Measurements from ENCODE around the gene MAPK7. TPM values are rescaled to one million over a fixed set of nuclear protein-coding genes. Genes with fewer than 3 reads are reported as not detected.

MAPK7 gene
- total RNA-seq, 1 experiment from 2014 or later, result 23.3 TPM

GRCh38 chr17:19346351-19347255 lies 31.7 kb upstream of the MAPK7 start:
- intact Hi-C loops (cut with micrococcal nuclease; ENCODE audit: unreplicated experiment), result loop anchor here (1.0 kb wide), 1 partner anchor 19 kb away; no protein-coding TSS in a partner anchor
- Histone ChIP-seq H3K4me1 (replicated peaks; ENCODE audit: insufficient read depth) (peaks cover 27% of the 10 kb centered on the region), H2AFZ (no peak overlapping the region), H4K20me1 (ENCODE audit: insufficient read depth) (no peaks in the 10 kb centered on the region), H3K9me2 (ENCODE audit: insufficient read depth) (no peaks in the 10 kb centered on the region), H3K36me3 (ENCODE audit: low read depth) (no peaks in the 10 kb centered on the region; the same call in 1 of the 2 replicates), H3K27ac (peak overlapping the region; percentile 57), H3K79me2 (ENCODE audit: low read depth) (no peaks in the 10 kb centered on the region), H3K27me3 (ENCODE audit: insufficient read depth, low read depth) (no peaks in the 10 kb centered on the region), H3F3A (ENCODE audit: insufficient read depth, low read depth) (peaks cover 32% of the 10 kb centered on the region), H3K9me3 (ENCODE audit: insufficient read depth, low read depth) (no peaks in the 10 kb centered on the region), H3K4me2 (peak overlapping the region; percentile 18), H3K4me3 (no peak overlapping the region)
- POLR2A ChIA-PET (ENCODE audit: unreplicated experiment), result interaction anchor here (0.7 kb wide), 2 partner anchors 46 to 58 kb away, joined by 3 to 4 read pairs; no protein-coding TSS in a partner anchor
- CTCF ChIA-PET, result no interaction called here
- DNase-seq, result peak; percentile 53 to 73
- TF ChIP-seq EZH2 (IDR thresholded peaks at IDR 0.05; ENCODE audit: low read depth) (no peak), CTCF (conservative IDR thresholded peaks at IDR 0.05) (no peak)
- TSS peak; percentile 33 for BruUV-seq (replicated peaks)

- Histone ChIP-seq H3K4me1 (replicated peaks; ENCODE audit: insufficient read depth) (peaks cover 27% of the 10 kb centered on the region), H3F3A (ENCODE audit: insufficient read depth, low read depth) (peaks cover 32% of the 10 kb centered on the region), H3K27me3 (ENCODE audit: insufficient read depth, low read depth) (no peaks in the 10 kb centered on the region), H3K36me3 (ENCODE audit: low read depth) (no peaks in the 10 kb centered on the region; the same call in 1 of the 2 replicates), H3K9me2 (ENCODE audit: insufficient read depth) (no peaks in the 10 kb centered on the region), H2AFZ (no peak overlapping the region), H3K4me2 (peak overlapping the region; percentile 18), H3K9me3 (ENCODE audit: insufficient read depth, low read depth) (no peaks in the 10 kb centered on the region), H3K27ac (peak overlapping the region; percentile 57), H3K79me2 (ENCODE audit: low read depth) (no peaks in the 10 kb centered on the region), H3K4me3 (no peak overlapping the region), H4K20me1 (ENCODE audit: insufficient read depth) (no peaks in the 10 kb centered on the region)
- TSS peak; percentile 69 for BruUV-seq (replicated peaks)
- ChIA-PET CTCF (no interaction called here), POLR2A (ENCODE audit: unreplicated experiment) (interaction anchor here (0.7 kb wide), 2 partner anchors 47 to 58 kb away, joined by 3 to 4 read pairs; no protein-coding TSS in a partner anchor)
- DNase-seq, result no peak
- intact Hi-C loops (cut with micrococcal nuclease; ENCODE audit: unreplicated experiment), result loop anchor here (1.0 kb wide), 1 partner anchor 20 kb away; no protein-coding TSS in a partner anchor
- TF ChIP-seq EZH2 (IDR thresholded peaks at IDR 0.05; ENCODE audit: low read depth) (no peak), CTCF (conservative IDR thresholded peaks at IDR 0.05) (no peak)
These were observed 30.8 kb upstream of the MAPK7 start for GRCh38 chr17:19347323-19348080.

GRCh38 chr17:19348081-19348650 lies 30.1 kb upstream of the MAPK7 start:
- CTCF ChIA-PET, result no interaction called here
- no peak for TF ChIP-seq EZH2 (IDR thresholded peaks at IDR 0.05; ENCODE audit: low read depth)
- TF ChIP-seq CTCF (conservative IDR thresholded peaks at IDR 0.05), result no peak
- H3K27ac ChIP-seq, result peak overlapping the region; percentile 57
- no peak overlapping the region for H2AFZ ChIP-seq
- no peaks in the 10 kb centered on the region for H4K20me1 ChIP-seq (ENCODE audit: insufficient read depth)
- POLR2A ChIA-PET (ENCODE audit: unreplicated experiment), result no interaction called here
- no peaks in the 10 kb centered on the region; the same call in 1 of the 2 replicates for H3K36me3 ChIP-seq (ENCODE audit: low read depth)
- peaks cover 27% of the 10 kb centered on the region for H3K4me1 ChIP-seq (replicated peaks; ENCODE audit: insufficient read depth)
- intact Hi-C loops (cut with micrococcal nuclease; ENCODE audit: unreplicated experiment), result no loop called here
- no peaks in the 10 kb centered on the region for H3K27me3 ChIP-seq (ENCODE audit: insufficient read depth, low read depth)
- no TSS peak for BruUV-seq (replicated peaks)
- H3F3A ChIP-seq (ENCODE audit: insufficient read depth, low read depth), result peaks cover 29% of the 10 kb centered on the region
- H3K9me3 ChIP-seq (ENCODE audit: insufficient read depth, low read depth), result no peaks in the 10 kb centered on the region
- DNase-seq, result peak in 1 of 2 experiments; percentile 47
- no peaks in the 10 kb centered on the region for H3K79me2 ChIP-seq (ENCODE audit: low read depth)
- H3K4me3 ChIP-seq, result no peak overlapping the region
- H3K9me2 ChIP-seq (ENCODE audit: insufficient read depth), result no peaks in the 10 kb centered on the region
- H3K4me2 ChIP-seq, result peak overlapping the region; percentile 6
